Measurements from ENCODE around the gene TEC. TPM values are rescaled to one million over a fixed set of nuclear protein-coding genes. Genes with fewer than 3 reads are reported as not detected.

TEC gene
- total and polyA plus RNA-seq, 2 of the 8 experiments (the other 6 are each of a cell fraction or from before 2014, with no cell fraction given): 0.73 to 1.8 TPM

GRCh38 chr4:48216563-48216962 is 53.1 kb downstream of the TEC start:
- Histone ChIP-seq H3K18ac (ENCODE audit: extremely low read depth, low read length) (no peak overlapping the region), H3K23ac (ENCODE audit: insufficient read length) (no peak overlapping the region), H2AFZ (ENCODE audit: low read length) (no peak overlapping the region), H2BK15ac (ENCODE audit: low read length) (no peak overlapping the region), H4K5ac (ENCODE audit: insufficient read length, low read depth, low read length) (no peak overlapping the region), H3K9me3 (ENCODE audit: insufficient read depth in 2 of 2, low read depth in 1 of 2, low read length in 1 of 2) (no peaks in the 10 kb centered on the region), H4K20me1 (replicated peaks in 1 of 2; ENCODE audit: control insufficient read depth in 1 of 2, insufficient read depth in 2 of 2, low read length in 2 of 2) (peaks cover 0 to 2% of the 10 kb centered on the region in 2 experiments), H3K27ac (ENCODE audit: low read depth, low read length) (no peak overlapping the region), H2BK20ac (ENCODE audit: low read length) (no peak overlapping the region), H3K27me3 (replicated peaks in 1 of 4; ENCODE audit: control insufficient read depth in 3 of 4, extremely low read depth in 1 of 4, insufficient read depth in 3 of 4, low read length in 3 of 4) (no peaks in the 10 kb centered on the region), H3K9ac (replicated peaks in 1 of 4; ENCODE audit: extremely low read depth in 1 of 4, low read depth in 3 of 4, low read length in 3 of 4) (no peak overlapping the region), H3K23me2 (ENCODE audit: low read depth, low read length) (no peaks in the 10 kb centered on the region), H3K79me2 (ENCODE audit: control insufficient read depth in 1 of 2, insufficient read depth in 2 of 2, low read length in 2 of 2) (no peaks in the 10 kb centered on the region), H2BK12ac (ENCODE audit: low read depth, low read length) (no peak overlapping the region), H3K14ac (ENCODE audit: insufficient read length) (no peak overlapping the region), H4K8ac (ENCODE audit: extremely low read depth, insufficient read depth, low read length) (no peak overlapping the region), H3K4me1 (replicated peaks in 1 of 4; ENCODE audit: control insufficient read depth in 3 of 4, insufficient read depth in 4 of 4, low read length in 3 of 4) (no peaks in the 10 kb centered on the region), H2BK5ac (ENCODE audit: low read depth, low read length) (no peak overlapping the region), H4K91ac (replicated peaks; ENCODE audit: insufficient read length, low read length) (no peak overlapping the region), H3K4me3 (ENCODE audit: extremely low read depth in 1 of 4, insufficient read depth in 2 of 4, low read depth in 3 of 4, low read length in 4 of 4) (no peak overlapping the region), H3K36me3 (ENCODE audit: control insufficient read depth in 2 of 4, insufficient read depth in 4 of 4, low read length in 3 of 4) (no peaks in the 10 kb centered on the region), H2AK5ac (ENCODE audit: low read depth, low read length) (no peak overlapping the region), H3K79me1 (ENCODE audit: low read depth, low read length) (no peaks in the 10 kb centered on the region), H2BK120ac (replicated peaks; ENCODE audit: low read depth, low read length) (no peak overlapping the region), H3K4ac (replicated peaks; ENCODE audit: insufficient read length, low read depth, low read length) (no peak overlapping the region), H3K4me2 (ENCODE audit: insufficient read depth in 1 of 2, low read depth in 2 of 2, low read length in 2 of 2) (no peak overlapping the region), H3K56ac (replicated peaks; ENCODE audit: insufficient read length, low read depth, low read length) (no peak overlapping the region)
- POLR2A ChIA-PET (ENCODE audit: partially characterized antibody): no interaction called here
- DNase-seq (ENCODE audit: low read depth in 1 of 2, low spot score in 2 of 2): no peak
- CTCF ChIA-PET (ENCODE audit: partially characterized antibody): interaction anchor here (0.6 to 1.1 kb wide), 2 partner anchors 16 to 19 kb away, joined by 3 to 4 read pairs; no protein-coding TSS in a partner anchor
- no peak for FAIRE-seq
- TF ChIP-seq SUZ12 (IDR thresholded peaks at IDR 0.05; ENCODE audit: low read length) (no peak), RXRA (IDR thresholded peaks at IDR 0.05; ENCODE audit: insufficient read depth, low read depth, low read length) (no peak), KDM4A (IDR thresholded peaks at IDR 0.05; ENCODE audit: low read depth, low read length, severe bottlenecking) (no peak), KDM1A (IDR thresholded peaks at IDR 0.05; ENCODE audit: borderline replicate concordance, low read length) (no peak)
- WGBS, 2 experiments (ENCODE audit: extremely low coverage in 1 of 2, insufficient coverage in 1 of 2, insufficient read length in 1 of 2, insufficient replicate concordance in 2 of 2, low coverage in 1 of 2, low lambda C conversion rate in 2 of 2, missing lambda C conversion rate in 1 of 2): 90% methylated on average over 1 of the region's 1 CpG; no CpG with 5 or more reads in 1 of the 2 experiments

All from H1 (cell line).